ENCODE measurements around the gene IL17C.

IL17C gene

GRCh38 chr16:88610909-88611812 is 27.2 kb upstream of the IL17C start:
- no peak for DNase-seq

DNA sequence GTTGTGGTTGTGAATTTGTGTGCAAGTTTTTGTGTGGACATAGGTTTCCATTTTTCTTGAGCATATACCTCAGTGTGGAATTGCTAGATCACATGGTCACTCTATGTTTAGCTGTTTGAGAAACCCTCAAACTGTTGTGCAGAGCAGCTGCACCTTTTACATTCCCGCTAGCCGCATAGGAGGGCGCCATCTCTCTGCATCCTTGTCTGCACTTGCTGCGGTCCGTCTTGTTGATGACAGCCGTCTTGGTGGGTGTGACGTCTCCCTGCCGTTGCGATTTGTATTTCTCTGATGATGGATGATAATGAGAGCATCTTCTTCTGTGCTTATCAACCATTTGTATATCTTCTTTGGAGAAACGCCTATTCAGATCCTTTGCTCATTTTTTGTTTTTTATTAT is 25.1 kb upstream of the IL17C start:
- DNase-seq = no peak

- DNase-seq = no peak
Observed at GRCh38 chr16:88613911-88614817, 24.2 kb upstream of the IL17C start.

DNA sequence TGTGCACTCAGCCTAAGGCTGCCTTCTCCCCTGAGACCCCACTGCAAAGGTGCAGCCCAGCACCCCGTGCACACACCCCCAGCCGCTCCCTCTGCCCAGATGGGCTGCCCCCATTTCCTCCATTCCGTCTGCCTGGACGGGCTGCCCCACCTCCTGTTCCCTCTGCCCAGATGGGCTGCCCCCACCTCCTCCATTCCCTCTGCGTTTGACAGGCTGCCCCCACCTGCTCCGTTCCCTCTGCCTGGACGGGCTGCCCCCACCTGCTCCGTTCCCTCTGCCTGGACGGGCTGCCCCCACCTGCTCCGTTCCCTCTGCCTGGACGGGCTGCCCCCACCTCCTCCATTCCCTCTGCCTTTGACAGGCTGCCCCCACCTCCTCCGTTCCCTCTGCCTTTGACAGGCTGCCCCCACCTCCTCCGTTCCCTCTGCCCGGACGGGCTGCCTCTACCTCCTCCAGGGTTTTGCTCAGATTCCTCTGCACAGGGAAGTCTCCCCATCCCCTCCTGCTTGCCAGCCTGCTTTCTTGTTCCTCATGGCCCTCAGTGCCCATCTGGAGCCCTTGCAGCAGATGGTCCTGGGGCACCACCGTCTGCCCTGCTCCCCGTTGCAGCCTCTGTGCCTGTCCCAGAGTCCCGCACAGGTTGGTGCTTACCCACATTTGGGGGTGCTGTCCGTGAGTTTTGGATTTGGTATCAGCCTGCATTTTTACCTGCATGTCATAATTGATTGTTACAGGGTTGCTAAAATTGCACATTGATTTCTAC is 23.4 kb upstream of the IL17C start:
- no peak for DNase-seq

- DNase-seq = no peak
Observed at GRCh38 chr16:88616320-88616719, 22.1 kb upstream of the IL17C start.

DNA sequence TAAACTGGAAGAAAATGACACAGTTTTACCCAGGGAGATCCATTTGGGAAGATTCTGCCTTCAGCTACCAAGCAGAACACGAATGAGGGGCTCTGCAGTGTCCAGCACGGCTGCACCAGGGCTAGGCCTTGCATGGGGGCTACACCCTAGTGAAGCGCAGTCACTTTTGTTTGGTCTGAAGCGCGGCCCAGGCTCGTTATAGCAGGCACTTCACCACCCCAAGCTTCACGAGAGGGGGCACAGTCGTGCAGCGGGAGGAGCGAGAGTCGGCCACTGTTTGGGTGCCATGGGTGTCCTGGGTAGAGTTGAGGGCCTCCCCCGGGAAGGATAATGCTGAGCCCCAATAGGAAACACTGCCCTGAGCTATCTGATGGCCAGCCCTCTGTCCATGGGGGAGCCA is 21.6 kb upstream of the IL17C start:
- DNase-seq = no peak

DNA sequence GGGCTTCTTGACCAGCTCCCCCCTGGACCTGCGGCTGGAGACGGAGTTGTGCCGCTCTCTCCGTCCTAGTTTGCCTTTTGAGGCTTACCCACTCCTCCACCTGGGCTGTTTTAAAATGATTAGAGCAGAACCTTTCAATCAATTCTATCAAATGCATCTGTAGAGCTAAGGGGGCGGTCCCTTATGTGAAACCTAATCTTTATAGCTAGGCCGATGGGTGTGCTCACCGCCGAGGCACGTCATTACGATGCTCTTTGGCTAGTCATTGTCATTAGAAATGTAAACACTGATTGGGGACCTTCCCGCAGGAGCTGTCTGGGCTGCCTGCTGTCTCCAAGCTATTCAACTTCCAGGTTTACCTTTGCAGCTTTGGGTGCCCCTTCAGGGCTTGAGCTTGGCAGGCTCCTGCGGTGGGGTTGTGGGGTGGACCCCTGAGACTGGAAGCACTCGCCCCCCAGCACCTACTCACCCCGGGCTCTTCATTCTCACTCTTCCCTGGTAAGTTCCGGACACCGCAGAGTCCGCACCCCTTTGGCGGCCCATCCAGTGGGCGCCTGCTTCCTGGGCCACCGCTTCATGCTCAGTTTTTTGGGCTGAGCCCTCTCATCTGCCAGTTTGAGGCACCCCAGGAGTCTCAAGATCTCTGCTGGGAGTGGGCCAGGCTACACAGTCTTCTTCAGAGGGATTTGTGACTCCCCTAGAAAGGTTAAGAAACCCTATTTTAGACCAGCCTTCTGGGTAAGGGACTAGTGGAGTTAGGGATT is 20.9 kb upstream of the IL17C start:
- DNase-seq = no peak

DNA sequence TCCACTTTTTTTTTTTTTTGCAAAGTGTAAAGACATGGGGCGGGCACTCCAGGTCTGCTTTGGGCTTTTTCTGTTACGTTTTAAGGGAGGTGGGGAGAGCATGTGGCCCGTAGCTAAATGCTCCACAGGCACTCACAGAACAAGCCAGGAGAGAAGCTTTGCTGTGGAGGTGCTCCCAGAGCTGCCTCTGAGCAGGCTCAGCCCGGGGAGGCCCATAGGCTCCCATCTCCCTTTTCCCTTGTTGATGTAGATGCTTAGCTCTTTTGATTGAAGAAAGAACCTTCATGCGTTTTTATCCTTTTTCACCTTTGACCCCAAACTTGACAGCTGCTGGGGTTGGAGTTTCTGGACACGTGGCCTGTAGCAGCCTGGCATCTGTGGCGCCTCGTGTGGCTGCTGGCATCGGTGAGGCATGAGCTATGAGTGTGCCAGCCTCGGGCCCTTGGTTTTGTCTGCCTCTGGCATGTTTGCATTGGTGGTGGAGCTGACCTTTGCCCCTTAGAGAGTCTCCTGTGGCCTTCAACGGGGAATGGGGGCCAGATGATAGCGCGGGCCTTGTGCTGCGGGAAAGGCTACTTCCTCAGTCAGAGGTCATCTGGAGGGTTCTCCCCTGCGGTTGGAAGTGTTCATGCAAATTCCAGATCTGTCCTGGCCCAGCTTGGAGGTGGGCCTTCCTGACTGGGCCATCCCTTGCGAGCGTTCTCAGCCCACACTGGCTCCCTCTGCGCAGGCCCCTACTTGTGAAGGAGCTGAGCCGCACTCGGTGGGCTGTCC is 20.0 kb upstream of the IL17C start:
- no peak for DNase-seq

GRCh38 chr16:88618956-88619667 is 19.3 kb upstream of the IL17C start:
- DNase-seq = no peak

- no peak for DNase-seq
Observed at GRCh38 chr16:88619859-88620815, 18.2 kb upstream of the IL17C start.

GRCh38 chr16:88622125-88622524 is 16.2 kb upstream of the IL17C start:
- DNase-seq = no peak

DNA sequence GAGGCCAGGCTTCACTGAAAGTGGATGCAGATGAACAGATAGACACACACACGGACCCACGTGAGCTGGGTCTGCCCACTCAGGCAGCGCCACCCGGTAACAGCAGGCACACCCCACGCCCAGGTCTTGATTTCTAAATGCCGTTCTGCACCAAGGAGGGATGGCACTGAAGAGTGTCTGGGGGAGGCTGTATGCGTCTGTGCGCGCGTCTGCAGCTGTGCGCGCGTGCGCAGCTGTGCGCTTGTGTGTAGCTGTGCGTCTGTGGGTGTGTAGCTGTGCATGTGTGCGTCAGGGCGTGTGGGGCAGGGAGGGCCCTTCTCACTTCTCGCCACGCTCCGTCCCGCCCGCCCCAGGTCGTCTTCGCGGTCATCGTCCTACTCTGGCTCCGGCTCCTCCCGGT is 15.5 kb upstream of the IL17C start:
- no peak for DNase-seq

DNA sequence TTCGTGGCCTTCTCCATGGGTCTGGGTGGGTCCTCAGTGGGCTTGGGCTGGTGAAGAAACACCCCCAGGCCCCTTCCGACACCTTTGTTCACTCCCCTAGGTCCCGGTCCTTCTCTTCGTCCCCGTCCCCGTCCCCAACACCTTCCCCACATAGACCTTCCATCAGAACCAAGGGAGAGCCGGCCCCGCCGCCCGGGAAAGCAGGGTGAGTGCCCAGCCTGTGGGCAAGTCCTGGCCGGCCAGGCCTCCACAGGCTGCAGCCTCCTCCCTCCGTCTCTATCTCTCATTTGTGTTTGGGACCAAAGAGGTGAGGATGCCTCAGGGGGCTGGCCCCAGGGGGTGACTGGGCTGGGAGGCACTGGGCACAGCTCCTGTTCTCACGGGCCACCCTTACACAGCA is 14.5 kb upstream of the IL17C start:
- DNase-seq = no peak

DNA sequence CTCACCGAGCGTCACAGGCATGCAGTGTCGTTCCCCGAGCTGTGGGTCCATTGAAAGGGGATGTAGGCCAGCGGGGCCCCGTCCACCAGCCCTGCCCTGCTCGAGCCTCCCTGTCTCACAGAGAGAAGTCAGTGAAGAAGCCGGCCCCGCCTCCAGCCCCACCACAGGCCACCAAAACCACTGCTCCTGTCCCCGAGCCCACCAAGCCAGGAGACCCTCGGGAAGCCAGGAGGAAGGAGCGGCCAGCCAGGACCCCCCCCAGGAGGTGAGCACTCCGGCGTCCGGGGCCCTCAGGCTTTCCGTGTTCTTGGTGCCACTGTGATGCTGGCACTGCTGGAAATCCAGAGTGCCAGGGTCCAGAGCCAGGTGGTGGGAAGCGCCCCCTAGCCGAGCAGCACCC is 13.9 kb upstream of the IL17C start:
- no peak for DNase-seq

DNA sequence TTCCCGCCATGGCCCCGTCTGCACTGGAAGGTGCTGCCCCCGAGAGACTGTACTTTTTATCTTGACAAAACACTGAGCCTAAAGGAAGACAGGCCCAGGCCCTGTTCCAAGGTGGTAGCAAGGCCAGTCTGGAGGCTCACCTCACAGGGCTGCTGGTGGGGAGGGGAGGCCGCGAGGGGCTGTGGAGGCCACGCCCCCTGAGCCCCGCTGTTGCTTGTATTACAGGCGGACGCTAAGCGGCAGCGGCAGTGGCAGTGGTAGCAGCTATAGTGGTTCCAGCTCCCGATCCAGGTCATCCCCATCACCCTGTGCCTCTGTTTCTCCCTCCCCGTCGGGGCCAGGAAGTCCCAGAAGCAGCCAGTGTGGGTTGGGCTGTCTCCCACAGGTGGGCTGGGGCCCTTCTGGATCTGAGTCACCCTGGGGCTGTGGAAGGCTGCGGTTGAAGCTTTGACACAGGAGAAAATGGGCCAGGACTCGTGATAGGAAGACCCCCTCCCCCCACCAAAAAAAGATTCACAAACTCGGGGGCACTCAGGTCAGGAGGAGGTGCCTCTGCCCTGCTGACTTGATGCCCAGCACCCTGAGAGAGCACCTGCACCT is 13.3 kb upstream of the IL17C start:
- DNase-seq = no peak

DNA sequence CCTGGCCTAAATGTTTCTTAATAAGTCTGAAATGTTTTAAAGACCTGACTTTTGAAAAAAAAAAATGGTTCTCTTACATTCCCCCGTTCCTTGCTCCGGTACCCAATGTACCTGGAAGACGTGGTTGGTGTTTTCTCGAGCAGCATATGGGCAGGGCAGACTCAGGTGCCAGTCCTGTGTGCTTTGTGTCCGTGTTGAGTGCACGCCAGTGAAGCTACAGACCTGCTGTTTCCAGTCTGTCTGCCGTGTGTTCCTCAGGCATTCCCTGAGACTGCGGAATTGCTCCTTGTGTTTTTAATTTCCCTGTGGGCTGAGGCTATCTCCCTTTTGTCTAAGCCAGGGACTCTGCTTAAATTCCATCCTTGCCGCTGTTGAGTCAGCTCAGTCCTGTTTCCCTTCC is 11.7 kb upstream of the IL17C start:
- no peak for DNase-seq

- no peak for DNase-seq
Observed at GRCh38 chr16:88627531-88628411, 10.6 kb upstream of the IL17C start.

- DNase-seq = no peak
Observed at GRCh38 chr16:88628512-88628974, 9.8 kb upstream of the IL17C start.

Measured in bone marrow (tissue), 2 donors.